Neuronal stem cell (in vitro differentiated cells): ENCODE results near the gene SMAD4.

Experiments
- DNase-seq: peaks from one replicate; pipeline ENCODE4 v3.0.0-alpha.2; 2013; ENCODE audit warnings: low spot score
- H2AFZ ChIP-seq: one replicate; pipeline ENCODE4 v1.6.1; 2013; ENCODE audit warnings: mild to moderate bottlenecking, low read length, inconsistent platforms
- H2AK5ac ChIP-seq: 2 replicates; pipeline ENCODE4 v1.6.1; 2013; ENCODE audit warnings: low read depth, mild to moderate bottlenecking, inconsistent platforms, low read length, moderate library complexity, mixed read lengths
- H2BK120ac ChIP-seq: 2 replicates; pipeline ENCODE4 v1.6.1; 2013; ENCODE audit warnings: low read depth, mild to moderate bottlenecking, inconsistent platforms, low read length, moderate library complexity, mixed read lengths
- H2BK12ac ChIP-seq: one replicate; pipeline ENCODE4 v1.6.1; 2013; ENCODE audit warnings: low read length, inconsistent platforms
- H2BK15ac ChIP-seq: 2 replicates; pipeline ENCODE4 v1.6.1; 2013; ENCODE audit warnings: mild to moderate bottlenecking, low read length, inconsistent platforms, mixed read lengths
- H2BK5ac ChIP-seq: one replicate; pipeline ENCODE4 v1.6.1; 2013; ENCODE audit warnings: inconsistent platforms, mild to moderate bottlenecking, low read length, moderate library complexity
- H3K14ac ChIP-seq: one replicate; pipeline ENCODE4 v1.6.1; 2013; ENCODE audit warnings: low read length, inconsistent platforms
- H3K18ac ChIP-seq: 2 replicates; pipeline ENCODE4 v1.6.1; 2013; ENCODE audit warnings: low read length, inconsistent platforms
- H3K23ac ChIP-seq: 2 replicates; pipeline ENCODE4 v1.6.1; 2013; ENCODE audit warnings: low read depth, mild to moderate bottlenecking, mixed read lengths, low read length, inconsistent platforms; ENCODE audit not compliant: poor library complexity
- H3K27ac ChIP-seq: replicated peaks from 3 replicates; pipeline ENCODE4 v1.5.1; 2013; ENCODE audit warnings: low read length, inconsistent platforms
- H3K27me3 ChIP-seq, 3 experiments: 2 replicates each; pipeline ENCODE4 v1.6.1; 2013; ENCODE audit warnings: low read length in 3 of 3, mild to moderate bottlenecking in 2 of 3, inconsistent platforms in 1 of 3, low read depth in 1 of 3, mixed read lengths in 1 of 3, moderate library complexity in 1 of 3; ENCODE audit not compliant: control insufficient read depth in 3 of 3, insufficient read depth in 3 of 3
- H3K36me3 ChIP-seq, 2 donors: replicated peaks in 1 of 2; 2 replicates each; pipeline ENCODE4 v1.6.1; 2013; ENCODE audit warnings: low read length in 2 of 2; ENCODE audit not compliant: control insufficient read depth in 2 of 2, insufficient read depth in 2 of 2
- H3K4ac ChIP-seq: 2 replicates; pipeline ENCODE4 v1.6.1; 2013; ENCODE audit warnings: inconsistent platforms, mild to moderate bottlenecking, low read length, moderate library complexity
- H3K4me1 ChIP-seq, 2 donors: 1 replicate in 1 of 2; 2 replicates in 1 of 2; pipeline ENCODE4 v1.6.1; 2013; ENCODE audit warnings: low read length in 2 of 2, low read depth in 1 of 2; ENCODE audit not compliant: control insufficient read depth in 2 of 2, insufficient read depth in 1 of 2
- H3K4me2 ChIP-seq: one replicate; pipeline ENCODE4 v1.6.1; 2013; ENCODE audit warnings: mild to moderate bottlenecking, low read length, inconsistent platforms; ENCODE audit not compliant: insufficient read depth, poor library complexity, severe bottlenecking
- H3K4me3 ChIP-seq, 2 donors: 2 replicates each; pipeline ENCODE4 v1.5.1; 2013; ENCODE audit warnings: low read length in 2 of 2, mild to moderate bottlenecking in 2 of 2, inconsistent platforms in 1 of 2, moderate library complexity in 1 of 2
- H3K79me1 ChIP-seq: one replicate; pipeline ENCODE4 v1.6.1; 2013; ENCODE audit warnings: low read depth, mild to moderate bottlenecking, inconsistent platforms, low read length, moderate library complexity
- H3K9ac ChIP-seq: one replicate; pipeline ENCODE4 v1.6.1; 2013; ENCODE audit warnings: mild to moderate bottlenecking, low read depth, low read length, inconsistent platforms; ENCODE audit not compliant: poor library complexity
- H3K9me3 ChIP-seq, 2 donors: replicated peaks in 1 of 2; 2 replicates each; pipeline versions ENCODE3 to v1.6.1; 2013; ENCODE audit warnings: low read length in 2 of 2, mild to moderate bottlenecking in 2 of 2, inconsistent platforms in 1 of 2, low read depth in 1 of 2, mixed read lengths in 1 of 2, moderate library complexity in 1 of 2; ENCODE audit not compliant: control insufficient read depth in 2 of 2, insufficient read depth in 1 of 2
- H4K8ac ChIP-seq: one replicate; pipeline ENCODE4 v1.6.1; 2013; ENCODE audit warnings: low read depth, mild to moderate bottlenecking, inconsistent platforms, low read length, moderate library complexity
- H4K91ac ChIP-seq: one replicate; pipeline ENCODE4 v1.6.1; 2013; ENCODE audit warnings: low read length, low read depth, mild to moderate bottlenecking, inconsistent platforms; ENCODE audit not compliant: poor library complexity
- WGBS, 2 donors: extraction: QIAGEN DNeasy Blood & Tissue Kit; methylation state at CpG; one replicate each; pipeline ENCODE4 v1.1.7; 2013; ENCODE audit warnings: missing lambda C conversion rate in 2 of 2, mixed read lengths in 1 of 2; ENCODE audit not compliant: insufficient read length in 2 of 2, insufficient replicate concordance in 1 of 2; ENCODE audit errors: extremely low coverage in 2 of 2; 5-methylcytosine and 5-hydroxymethylcytosine counted together

Gene SMAD4

DNA sequence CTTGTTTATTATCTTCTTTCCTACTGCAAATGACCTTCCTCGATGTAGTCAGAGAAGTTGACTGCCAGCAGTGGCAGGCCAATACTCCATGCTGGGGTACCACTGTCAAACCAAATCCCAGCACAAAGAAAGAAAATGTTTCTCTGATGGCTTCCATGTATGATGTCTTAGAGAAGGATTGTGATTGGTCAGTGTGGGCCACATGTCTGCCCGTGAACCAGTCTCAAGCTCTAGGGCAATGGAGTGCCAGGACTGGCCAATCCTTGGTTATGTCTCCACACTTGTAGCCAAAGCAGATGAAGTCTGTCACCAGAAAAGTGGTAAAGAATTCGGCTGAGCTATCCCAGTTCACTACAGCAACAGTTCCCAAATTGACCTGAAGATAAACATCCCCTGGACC, 17.6 kb upstream of the SMAD4 start:
- Histone ChIP-seq H2AK5ac (no peak overlapping the region), H2BK5ac (no peak overlapping the region), H4K91ac (no peak overlapping the region), H3K9ac (no peak overlapping the region), H3K18ac (no peak overlapping the region), H3K23ac (no peak overlapping the region), H3K14ac (no peak overlapping the region), H2BK12ac (no peak overlapping the region), H3K79me1 (no peaks in the 10 kb centered on the region), H3K27me3 (no peaks in the 10 kb centered on the region), H3K36me3 (no peaks in the 10 kb centered on the region), H3K27ac (no peak overlapping the region), H4K8ac (no peak overlapping the region), H2AFZ (no peak overlapping the region), H3K9me3 (peaks cover 0 to 7% of the 10 kb centered on the region in 2 donors), H2BK120ac (no peak overlapping the region), H3K4me3 (no peak overlapping the region), H3K4ac (no peak overlapping the region), H3K4me1 (peaks cover 9 to 11% of the 10 kb centered on the region in 2 donors), H3K4me2 (no peak overlapping the region), H2BK15ac (no peak overlapping the region)
- no CpG with 5 or more reads among the region's 3 CpGs for WGBS, 2 donors
- DNase-seq = no peak

DNA sequence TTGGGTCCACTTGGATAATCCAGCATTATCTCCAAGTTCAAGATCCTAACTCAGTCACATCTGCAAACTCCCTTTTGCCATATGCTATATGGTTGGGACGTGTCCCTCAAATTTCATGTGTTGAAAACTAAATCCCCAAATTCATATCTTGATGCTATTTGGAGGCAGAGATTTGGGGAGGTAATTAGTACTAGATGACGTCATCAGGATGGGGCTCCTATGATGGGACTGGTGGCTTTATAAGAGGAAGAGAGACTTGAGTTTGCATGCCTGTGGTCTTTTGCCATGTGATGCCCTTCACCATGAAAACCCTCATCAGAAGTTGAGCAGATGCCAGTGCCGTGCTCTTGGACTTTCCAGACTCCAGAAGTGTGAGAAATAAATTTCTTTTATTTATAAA, 16.8 kb upstream of the SMAD4 start:
- Histone ChIP-seq H2BK12ac (no peak overlapping the region), H3K23ac (no peak overlapping the region), H3K9ac (no peak overlapping the region), H2BK5ac (no peak overlapping the region), H3K14ac (no peak overlapping the region), H4K8ac (no peak overlapping the region), H3K9me3 (peaks cover 0 to 7% of the 10 kb centered on the region in 2 donors), H3K27me3 (no peaks in the 10 kb centered on the region), H4K91ac (no peak overlapping the region), H3K4me1 (peaks cover 12 to 13% of the 10 kb centered on the region in 2 donors), H3K4me2 (no peak overlapping the region), H3K4me3 (no peak overlapping the region), H3K4ac (no peak overlapping the region), H2BK15ac (no peak overlapping the region), H3K36me3 (no peaks in the 10 kb centered on the region), H2BK120ac (no peak overlapping the region), H3K27ac (no peak overlapping the region), H2AK5ac (no peak overlapping the region), H2AFZ (no peak overlapping the region), H3K18ac (no peak overlapping the region), H3K79me1 (no peaks in the 10 kb centered on the region)
- no peak for DNase-seq
- WGBS, 2 donors = no CpG with 5 or more reads among the region's 3 CpGs

- H3K79me1 ChIP-seq = no peaks in the 10 kb centered on the region
- peaks cover 0 to 10% of the 10 kb centered on the region in 2 donors for H3K36me3 ChIP-seq
- H4K91ac ChIP-seq = no peak overlapping the region
- H2BK120ac ChIP-seq = no peak overlapping the region
- H2BK12ac ChIP-seq = no peak overlapping the region
- peak overlapping the region; percentile 27 for H2AFZ ChIP-seq
- H3K9ac ChIP-seq = no peak overlapping the region
- H2AK5ac ChIP-seq = no peak overlapping the region
- no peak overlapping the region for H2BK5ac ChIP-seq
- H4K8ac ChIP-seq = no peak overlapping the region
- peak overlapping the region; percentile 65 for H3K18ac ChIP-seq
- H2BK15ac ChIP-seq = no peak overlapping the region
- peaks cover 0 to 7% of the 10 kb centered on the region in 2 donors for H3K9me3 ChIP-seq
- H3K27ac ChIP-seq = no peak overlapping the region
- peak; percentile 62 for DNase-seq
- no peak overlapping the region for H3K4me3 ChIP-seq
- no peak overlapping the region for H3K4ac ChIP-seq
- H3K4me2 ChIP-seq = no peak overlapping the region
- peak overlapping the region; percentile 16 for H3K23ac ChIP-seq
- WGBS, 2 donors = no CpG with 5 or more reads among the region's 8 CpGs
- H3K27me3 ChIP-seq = no peaks in the 10 kb centered on the region
- H3K14ac ChIP-seq = no peak overlapping the region
- peaks cover 12 to 13% of the 10 kb centered on the region in 2 donors for H3K4me1 ChIP-seq
Measured at GRCh38 chr18:51017140-51017879, 12.7 kb upstream of the SMAD4 start.

GRCh38 chr18:51020536-51020935, 9.5 kb upstream of the SMAD4 start:
- peaks cover 10 to 13% of the 10 kb centered on the region in 2 donors for H3K4me1 ChIP-seq
- H3K4me2 ChIP-seq = no peak overlapping the region
- no peak overlapping the region for H2BK12ac ChIP-seq
- no peaks in the 10 kb centered on the region for H3K79me1 ChIP-seq
- no peak overlapping the region for H2BK5ac ChIP-seq
- WGBS, 2 donors = no CpG with 5 or more reads among the region's 5 CpGs
- peaks cover 0 to 12% of the 10 kb centered on the region in 2 donors for H3K9me3 ChIP-seq
- no peak overlapping the region for H3K18ac ChIP-seq
- no peak overlapping the region for H3K27ac ChIP-seq
- no peak overlapping the region for H4K8ac ChIP-seq
- H3K4ac ChIP-seq = no peak overlapping the region
- H3K9ac ChIP-seq = no peak overlapping the region
- no peak overlapping the region for H3K23ac ChIP-seq
- H3K27me3 ChIP-seq = no peaks in the 10 kb centered on the region
- H3K36me3 ChIP-seq = peaks cover 0 to 22% of the 10 kb centered on the region in 2 donors
- no peak overlapping the region for H4K91ac ChIP-seq
- H3K4me3 ChIP-seq = no peak overlapping the region
- H2AFZ ChIP-seq = no peak overlapping the region
- no peak overlapping the region for H2BK120ac ChIP-seq
- H2BK15ac ChIP-seq = no peak overlapping the region
- no peak overlapping the region for H2AK5ac ChIP-seq
- no peak overlapping the region for H3K14ac ChIP-seq
- no peak for DNase-seq
